CD14-positive monocyte (primary cell): Measurements from ENCODE around the gene NLK. TPM values are rescaled to one million over a fixed set of nuclear protein-coding genes. Genes with fewer than 3 reads are reported as not detected.

Experiments
- DNase-seq, 3 donors: peaks; one replicate each; pipeline ENCODE4 v3.0.0-alpha.2; 2011 to 2022
- H2AFZ ChIP-seq: 2 replicates; pipeline ENCODE4 v1.6.0; 2012; ENCODE audit warnings: mild to moderate bottlenecking, low read depth, low read length, inconsistent platforms; ENCODE audit not compliant: insufficient read depth, poor library complexity, severe bottlenecking
- H3K27ac ChIP-seq, 2 donors: 1 replicate in 1 of 2; 2 replicates in 1 of 2; pipeline ENCODE4 v1.5.1; 2012 to 2013; ENCODE audit warnings: low read length in 2 of 2, control low read depth in 1 of 2, inconsistent platforms in 1 of 2, low read depth in 1 of 2, mild to moderate bottlenecking in 1 of 2
- H3K27me3 ChIP-seq, 2 donors: one replicate each; pipeline versions ENCODE4 v1.6.0 to v1.6.1; 2011 to 2013; ENCODE audit warnings: low read length in 2 of 2; ENCODE audit not compliant: control insufficient read depth in 2 of 2, insufficient read depth in 2 of 2
- H3K36me3 ChIP-seq, 2 donors: replicated peaks in 1 of 2; 1 replicate in 1 of 2; 2 replicates in 1 of 2; pipeline versions ENCODE4 v1.5.1 to v1.6.1; 2012 to 2013; ENCODE audit warnings: low read length in 2 of 2, control low read depth in 1 of 2, inconsistent platforms in 1 of 2, mild to moderate bottlenecking in 1 of 2; ENCODE audit not compliant: insufficient read depth in 2 of 2, control insufficient read depth in 1 of 2
- H3K4me1 ChIP-seq, 2 donors: 1 replicate in 1 of 2; 2 replicates in 1 of 2; pipeline versions ENCODE4 v1.5.1 to v1.6.1; 2012 to 2013; ENCODE audit warnings: low read length in 2 of 2, control low read depth in 1 of 2, inconsistent platforms in 1 of 2, mild to moderate bottlenecking in 1 of 2, moderate library complexity in 1 of 2; ENCODE audit not compliant: insufficient read depth in 2 of 2, control insufficient read depth in 1 of 2
- H3K4me2 ChIP-seq: replicated peaks from 2 replicates; pipeline ENCODE3; 2012; ENCODE audit warnings: low read length, moderate library complexity, mild to moderate bottlenecking; ENCODE audit not compliant: poor library complexity, severe bottlenecking; ENCODE audit errors: extremely low read depth
- H3K4me3 ChIP-seq, 3 experiments: fragments of 200-600 bp in 1 of 3; sonication (generic) in 1 of 3; replicated peaks in 1 of 3; 1 replicate in 2 of 3; 2 replicates in 1 of 3; pipeline ENCODE4 v1.5.1; 2011 to 2013; ENCODE audit warnings: low read length in 3 of 3, mild to moderate bottlenecking in 3 of 3, control low read depth in 2 of 3, low read depth in 2 of 3, inconsistent platforms in 1 of 3, moderate library complexity in 1 of 3
- H3K79me2 ChIP-seq: 2 replicates; pipeline ENCODE4 v1.6.0; 2012; ENCODE audit warnings: mild to moderate bottlenecking, control low read depth, inconsistent platforms, low read length, moderate library complexity; ENCODE audit not compliant: insufficient read depth
- H3K9ac ChIP-seq: 2 replicates; pipeline ENCODE4 v1.6.0; 2017; ENCODE audit warnings: low read length, mild to moderate bottlenecking; ENCODE audit not compliant: insufficient read depth, poor library complexity, severe bottlenecking
- H3K9me3 ChIP-seq, 2 donors: replicated peaks in 1 of 2; 1 replicate in 1 of 2; 2 replicates in 1 of 2; pipeline versions ENCODE4 v1.5.1 to v1.6.1; 2012 to 2013; ENCODE audit warnings: low read length in 2 of 2, control low read depth in 1 of 2; ENCODE audit not compliant: control insufficient read depth in 1 of 2, insufficient read depth in 1 of 2
- H4K20me1 ChIP-seq: 2 replicates; pipeline ENCODE4 v1.6.0; 2012; ENCODE audit warnings: mild to moderate bottlenecking, low read length, control low read depth, moderate library complexity; ENCODE audit not compliant: insufficient read depth
- H3K27ac Mint-ChIP-seq, 7 donors: one replicate each; pipeline ENCODE4 v1.8.0; 2020; ENCODE audit warnings: mild to moderate bottlenecking in 7 of 7, mixed read lengths in 7 of 7, moderate library complexity in 6 of 7, inconsistent platforms in 2 of 7
- H3K27me3 Mint-ChIP-seq, 3 donors: one replicate each; pipeline ENCODE4 v1.8.0; 2021 to 2022; ENCODE audit warnings: low read depth in 3 of 3, mild to moderate bottlenecking in 3 of 3, mixed read lengths in 3 of 3, moderate library complexity in 3 of 3, inconsistent platforms in 1 of 3
- H3K36me3 Mint-ChIP-seq, 2 donors: one replicate each; pipeline ENCODE4 v1.8.0; 2020; ENCODE audit warnings: mixed read lengths in 2 of 2, inconsistent platforms in 1 of 2, mild to moderate bottlenecking in 1 of 2
- H3K4me1 Mint-ChIP-seq: one replicate; pipeline ENCODE4 v1.8.0; 2020; ENCODE audit warnings: mild to moderate bottlenecking, mixed read lengths
- H3K4me3 Mint-ChIP-seq, 2 donors: one replicate each; pipeline ENCODE4 v1.8.0; 2020; ENCODE audit warnings: mild to moderate bottlenecking in 2 of 2, mixed read lengths in 2 of 2, moderate library complexity in 1 of 2
- H3K9me3 Mint-ChIP-seq, 7 donors: one replicate each; pipeline ENCODE4 v1.8.0; 2020 to 2022; ENCODE audit warnings: mixed read lengths in 7 of 7, mild to moderate bottlenecking in 6 of 7, moderate library complexity in 6 of 7, inconsistent platforms in 2 of 7
- WGBS: methylation state at CpG from one replicate; pipeline ENCODE4 v1.1.5; 2013; ENCODE audit warnings: missing lambda C conversion rate; ENCODE audit not compliant: insufficient coverage; 5-methylcytosine and 5-hydroxymethylcytosine counted together
- intact Hi-C, 2 donors: fragments of 100-400 bp; cut with micrococcal nuclease; formaldehyde crosslinking; loops; one replicate each; pipeline versions ENCODE4 v1.15.0 to v1.15.1; 2023
- polyA plus RNA-seq, 3 donors: library from polyadenylated mRNA; depleted of rRNA in 1 of 3; unstranded in 2 of 3; stranded (reverse) in 1 of 3; fragments of 300-500 nt in 2 of 3; fragments of >200 nt in 1 of 3; fragmentation: Illumina TruSeq in 2 of 3; gene quantifications; 1 replicate in 2 of 3; 2 replicates in 1 of 3; pipeline ENCODE4 v1.2.3, GENCODE V29; 2012 to 2021
- TF ChIP-seq, protein P1 (sequence below): fragments of 200-600 bp; IDR thresholded peaks from one replicate; pipeline ENCODE4 v1.8.0; 2022; ENCODE audit warnings: antibody characterized with exemption, mild to moderate bottlenecking

NLK gene
- polyA plus RNA-seq, 3 donors, result 1.7 to 6.5 (median 2.0) TPM

DNA sequence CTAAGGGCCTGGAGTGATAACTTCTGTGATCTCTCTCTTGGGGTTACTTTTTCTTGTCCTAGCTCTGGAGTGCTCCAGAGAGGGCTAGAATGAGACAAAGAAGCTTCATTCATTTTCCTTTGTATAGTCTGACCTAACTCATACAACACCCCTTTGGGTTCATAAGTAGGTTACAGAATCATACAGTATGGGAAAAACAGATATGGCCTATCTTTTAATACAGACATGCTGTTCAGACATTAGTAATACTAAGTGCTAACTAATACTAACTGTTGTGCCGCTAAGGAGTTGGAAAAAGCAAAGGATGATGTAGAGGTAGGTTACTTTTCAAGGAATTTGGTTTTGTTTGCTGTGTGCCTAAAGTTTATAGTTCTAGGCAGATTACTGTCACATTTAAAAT, 84.7 kb downstream of the NLK start:
- TF ChIP-seq, protein P1, sequence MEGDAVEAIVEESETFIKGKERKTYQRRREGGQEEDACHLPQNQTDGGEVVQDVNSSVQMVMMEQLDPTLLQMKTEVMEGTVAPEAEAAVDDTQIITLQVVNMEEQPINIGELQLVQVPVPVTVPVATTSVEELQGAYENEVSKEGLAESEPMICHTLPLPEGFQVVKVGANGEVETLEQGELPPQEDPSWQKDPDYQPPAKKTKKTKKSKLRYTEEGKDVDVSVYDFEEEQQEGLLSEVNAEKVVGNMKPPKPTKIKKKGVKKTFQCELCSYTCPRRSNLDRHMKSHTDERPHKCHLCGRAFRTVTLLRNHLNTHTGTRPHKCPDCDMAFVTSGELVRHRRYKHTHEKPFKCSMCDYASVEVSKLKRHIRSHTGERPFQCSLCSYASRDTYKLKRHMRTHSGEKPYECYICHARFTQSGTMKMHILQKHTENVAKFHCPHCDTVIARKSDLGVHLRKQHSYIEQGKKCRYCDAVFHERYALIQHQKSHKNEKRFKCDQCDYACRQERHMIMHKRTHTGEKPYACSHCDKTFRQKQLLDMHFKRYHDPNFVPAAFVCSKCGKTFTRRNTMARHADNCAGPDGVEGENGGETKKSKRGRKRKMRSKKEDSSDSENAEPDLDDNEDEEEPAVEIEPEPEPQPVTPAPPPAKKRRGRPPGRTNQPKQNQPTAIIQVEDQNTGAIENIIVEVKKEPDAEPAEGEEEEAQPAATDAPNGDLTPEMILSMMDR, result no peak
- peaks cover 0 to 42% of the 10 kb centered on the region in 2 donors for H3K36me3 ChIP-seq

DNA sequence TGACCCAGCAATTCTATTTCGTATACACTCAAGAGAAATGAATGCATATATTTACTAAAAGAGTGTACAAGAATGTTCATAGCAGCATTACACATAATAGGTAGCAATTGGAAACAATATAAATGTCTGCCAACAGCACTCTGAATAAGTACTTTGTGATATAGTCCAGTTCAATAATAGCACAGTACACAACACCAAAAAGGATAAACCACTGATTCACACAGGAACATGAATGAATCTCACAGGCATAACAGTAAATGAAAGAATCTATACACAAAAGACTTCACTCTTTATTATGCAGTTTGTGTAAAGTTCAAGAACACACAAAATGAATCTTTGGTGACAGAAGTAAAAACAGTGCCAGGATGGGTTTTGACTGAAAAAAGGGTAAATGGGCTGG, 86.3 kb downstream of the NLK start:
- intact Hi-C loops, result no loop called here
- WGBS, result no CpG with 5 or more reads among the region's 1 CpG
- Histone ChIP-seq H3K36me3 (peaks cover 13 to 44% of the 10 kb centered on the region in 2 donors), H3K9me3 (no peaks in the 10 kb centered on the region), H3K9ac (no peak overlapping the region), H2AFZ (no peak overlapping the region), H3K79me2 (no peaks in the 10 kb centered on the region), H4K20me1 (no peaks in the 10 kb centered on the region), H3K4me1 (no peaks in the 10 kb centered on the region), H3K4me2 (no peak overlapping the region), H3K4me3 (no peak overlapping the region), H3K27me3 (no peaks in the 10 kb centered on the region), H3K27ac (no peak overlapping the region)
- no peaks in the 10 kb centered on the region for H3K9me3 Mint-ChIP-seq
- H3K36me3 Mint-ChIP-seq, result peaks cover 29 to 44% of the 10 kb centered on the region in 2 donors
- peaks cover 2% of the 10 kb centered on the region for H3K4me1 Mint-ChIP-seq
- H3K4me3 Mint-ChIP-seq, result no peak overlapping the region
- no peaks in the 10 kb centered on the region for H3K27me3 Mint-ChIP-seq
- DNase-seq, result no peak
- H3K27ac Mint-ChIP-seq, result no peak overlapping the region
- TF ChIP-seq, protein P1, result no peak

More for the DNA sequence above, 84.7 kb downstream of the NLK start:
- no peaks in the 10 kb centered on the region for H3K4me1 ChIP-seq
- H3K27ac ChIP-seq, result no peak overlapping the region
- Mint-ChIP-seq H3K36me3 (peaks cover 30 to 42% of the 10 kb centered on the region in 2 donors), H3K4me3 (no peak overlapping the region), H3K27ac (no peak overlapping the region), H3K4me1 (peaks cover 2% of the 10 kb centered on the region), H3K27me3 (no peaks in the 10 kb centered on the region), H3K9me3 (no peaks in the 10 kb centered on the region)
- no peaks in the 10 kb centered on the region for H3K27me3 ChIP-seq
- no peaks in the 10 kb centered on the region for H4K20me1 ChIP-seq
- H3K4me3 ChIP-seq, result no peak overlapping the region
- H3K9me3 ChIP-seq, result no peaks in the 10 kb centered on the region
- H3K79me2 ChIP-seq, result no peaks in the 10 kb centered on the region
- no peak for DNase-seq
- WGBS, result no CpG with 5 or more reads among the region's 1 CpG
- no peak overlapping the region for H3K4me2 ChIP-seq
- no peak overlapping the region for H2AFZ ChIP-seq
- no peak overlapping the region for H3K9ac ChIP-seq
- intact Hi-C loops, result no loop called here
